Measurements from ENCODE around the gene PAPSS1.
"Not testable (repeated sequence)": the region's sequence is repeated elsewhere in the genome, so short reads cannot be mapped to it uniquely, and the experiment has no call there.

Gene PAPSS1

GRCh38 chr4:107714256-107714655 lies 5.8 kb downstream of the PAPSS1 start:
- Mint-ChIP-seq H3K4me1 (peaks cover 18% of the 10 kb centered on the region), H3K27ac (no peak overlapping the region), H3K36me3 (peaks cover 10% of the 10 kb centered on the region), H3K4me3 (no peak overlapping the region), H3K9me3 (peaks cover 6% of the 10 kb centered on the region), H3K27me3 (no peaks in the 10 kb centered on the region)
- no peak for DNase-seq
- CTCF ChIA-PET = interaction anchor here (2.9 kb wide), 1 partner anchor 23 kb away, joined by 7 read pairs; no protein-coding TSS in a partner anchor

- DNase-seq = no peak
- no peaks in the 10 kb centered on the region for H3K4me1 Mint-ChIP-seq
- CTCF ChIA-PET = interaction anchor here (0.7 kb wide), 1 partner anchor 299 kb away, joined by 3 read pairs; no protein-coding TSS in a partner anchor
- H3K36me3 Mint-ChIP-seq = peaks cover 6% of the 10 kb centered on the region
- H3K4me3 Mint-ChIP-seq = no peak overlapping the region
- H3K27me3 Mint-ChIP-seq = no peaks in the 10 kb centered on the region
- peaks cover 8% of the 10 kb centered on the region for H3K9me3 Mint-ChIP-seq
- H3K27ac Mint-ChIP-seq = no peak overlapping the region
These were observed 7.8 kb downstream of the PAPSS1 start for GRCh38 chr4:107712236-107712635.

GRCh38 chr4:107711831-107712230 lies 8.2 kb downstream of the PAPSS1 start:
- no peaks in the 10 kb centered on the region for H3K4me1 Mint-ChIP-seq
- H3K27me3 Mint-ChIP-seq = no peaks in the 10 kb centered on the region
- no peak overlapping the region for H3K27ac Mint-ChIP-seq
- peaks cover 8% of the 10 kb centered on the region for H3K9me3 Mint-ChIP-seq
- no peak for DNase-seq
- peaks cover 6% of the 10 kb centered on the region for H3K36me3 Mint-ChIP-seq
- CTCF ChIA-PET = no interaction called here
- H3K4me3 Mint-ChIP-seq = no peak overlapping the region

GRCh38 chr4:107710493-107711459 lies 9.3 kb downstream of the PAPSS1 start:
- no peak for DNase-seq
- H3K4me1 Mint-ChIP-seq = no peaks in the 10 kb centered on the region
- no peak overlapping the region for H3K4me3 Mint-ChIP-seq
- peaks cover 10% of the 10 kb centered on the region for H3K36me3 Mint-ChIP-seq
- H3K27ac Mint-ChIP-seq = no peak overlapping the region
- H3K9me3 Mint-ChIP-seq = peaks cover 17% of the 10 kb centered on the region
- no peaks in the 10 kb centered on the region for H3K27me3 Mint-ChIP-seq
- CTCF ChIA-PET = no interaction called here

- CTCF ChIA-PET = no interaction called here
- Mint-ChIP-seq H3K9me3 (peaks cover 25% of the 10 kb centered on the region), H3K36me3 (peaks cover 11% of the 10 kb centered on the region), H3K27ac (no peak overlapping the region), H3K4me1 (no peaks in the 10 kb centered on the region), H3K27me3 (no peaks in the 10 kb centered on the region), H3K4me3 (no peak overlapping the region)
- no peak for DNase-seq
These were observed 10.1 kb downstream of the PAPSS1 start for GRCh38 chr4:107709916-107710315.

GRCh38 chr4:107708225-107708624 lies 11.8 kb downstream of the PAPSS1 start:
- H3K27me3 Mint-ChIP-seq = no peaks in the 10 kb centered on the region
- DNase-seq = no peak
- CTCF ChIA-PET = no interaction called here
- H3K4me3 Mint-ChIP-seq = no peak overlapping the region
- peaks cover 30% of the 10 kb centered on the region for H3K9me3 Mint-ChIP-seq
- no peak overlapping the region for H3K27ac Mint-ChIP-seq
- no peaks in the 10 kb centered on the region for H3K4me1 Mint-ChIP-seq
- peaks cover 11% of the 10 kb centered on the region for H3K36me3 Mint-ChIP-seq

GRCh38 chr4:107705742-107706556 lies 14.1 kb downstream of the PAPSS1 start:
- Mint-ChIP-seq H3K4me1 (no peaks in the 10 kb centered on the region), H3K27me3 (no peaks in the 10 kb centered on the region), H3K27ac (no peak overlapping the region), H3K9me3 (peaks cover 30% of the 10 kb centered on the region), H3K4me3 (no peak overlapping the region), H3K36me3 (peaks cover 14% of the 10 kb centered on the region)
- no peak for DNase-seq
- CTCF ChIA-PET = no interaction called here

- H3K4me1 Mint-ChIP-seq = no peaks in the 10 kb centered on the region
- DNase-seq = no peak
- CTCF ChIA-PET = interaction anchor here (0.6 kb wide), 1 partner anchor 1308 kb away, joined by 3 read pairs; no protein-coding TSS in a partner anchor
These were observed 18.5 kb downstream of the PAPSS1 start for GRCh38 chr4:107701565-107701964.

GRCh38 chr4:107699466-107700206 lies 20.4 kb downstream of the PAPSS1 start:
- peaks cover 20% of the 10 kb centered on the region for H3K36me3 Mint-ChIP-seq

More at GRCh38 chr4:107701565-107701964, 18.5 kb downstream of the PAPSS1 start:
- no peak overlapping the region for H3K27ac Mint-ChIP-seq
- H3K27me3 Mint-ChIP-seq = no peaks in the 10 kb centered on the region
- H3K36me3 Mint-ChIP-seq = peaks cover 17% of the 10 kb centered on the region
- no peak overlapping the region for H3K4me3 Mint-ChIP-seq
- H3K9me3 Mint-ChIP-seq = peaks cover 20% of the 10 kb centered on the region

GRCh38 chr4:107696187-107696586 lies 23.8 kb downstream of the PAPSS1 start:
- H3K4me1 Mint-ChIP-seq, CTCF ChIA-PET, H3K27me3 Mint-ChIP-seq, DNase-seq, H3K9me3 Mint-ChIP-seq, H3K4me3 Mint-ChIP-seq, H3K27ac Mint-ChIP-seq: not testable (repeated sequence)
- H3K36me3 Mint-ChIP-seq = peaks cover 27% of the 10 kb centered on the region

More at GRCh38 chr4:107699466-107700206, 20.4 kb downstream of the PAPSS1 start:
- no peak for DNase-seq
- CTCF ChIA-PET = no interaction called here
- H3K9me3 Mint-ChIP-seq = peaks cover 4% of the 10 kb centered on the region
- no peaks in the 10 kb centered on the region for H3K4me1 Mint-ChIP-seq
- H3K27me3 Mint-ChIP-seq = no peaks in the 10 kb centered on the region
- no peak overlapping the region for H3K4me3 Mint-ChIP-seq
- no peak overlapping the region for H3K27ac Mint-ChIP-seq

GRCh38 chr4:107693132-107693531 lies 26.9 kb downstream of the PAPSS1 start:
- Mint-ChIP-seq H3K9me3 (no peaks in the 10 kb centered on the region), H3K36me3 (peaks cover 23% of the 10 kb centered on the region), H3K27me3 (no peaks in the 10 kb centered on the region), H3K4me3 (no peak overlapping the region), H3K27ac (no peak overlapping the region), H3K4me1 (peaks cover 6% of the 10 kb centered on the region)
- DNase-seq = no peak
- CTCF ChIA-PET = no interaction called here

GRCh38 chr4:107692202-107692601 lies 27.8 kb downstream of the PAPSS1 start:
- H3K4me1 Mint-ChIP-seq = peaks cover 6% of the 10 kb centered on the region
- no peak for DNase-seq
- no peak overlapping the region for H3K4me3 Mint-ChIP-seq
- no peak overlapping the region for H3K27ac Mint-ChIP-seq
- CTCF ChIA-PET = no interaction called here
- no peaks in the 10 kb centered on the region for H3K27me3 Mint-ChIP-seq
- H3K36me3 Mint-ChIP-seq = peaks cover 17% of the 10 kb centered on the region
- H3K9me3 Mint-ChIP-seq = no peaks in the 10 kb centered on the region

- no peak overlapping the region for H3K27ac Mint-ChIP-seq
- peaks cover 16% of the 10 kb centered on the region for H3K36me3 Mint-ChIP-seq
- no peak for DNase-seq
- H3K4me3 Mint-ChIP-seq = no peak overlapping the region
- no peaks in the 10 kb centered on the region for H3K9me3 Mint-ChIP-seq
- CTCF ChIA-PET = no interaction called here
- no peaks in the 10 kb centered on the region for H3K27me3 Mint-ChIP-seq
- peaks cover 6% of the 10 kb centered on the region for H3K4me1 Mint-ChIP-seq
These were observed 28.7 kb downstream of the PAPSS1 start for GRCh38 chr4:107691378-107691777.
